Subcutaneous abdominal adipose tissue (tissue), 5 donors: Measurements from ENCODE around the gene SULT1A1.
"Not testable (repeated sequence)": the region's sequence is repeated elsewhere in the genome, so short reads cannot be mapped to it uniquely, and the experiment has no call there.

Experiments used
- H3K27ac ChIP-seq: one replicate; pipeline ENCODE4 v1.7.0; 2013; ENCODE audit warnings: low read depth, mild to moderate bottlenecking, inconsistent platforms, low read length, moderate library complexity
- H3K27me3 ChIP-seq, 5 donors: one replicate each; pipeline ENCODE4 v1.7.0; 2013; ENCODE audit warnings: low read length in 5 of 5, inconsistent platforms in 1 of 5; ENCODE audit not compliant: control insufficient read depth in 5 of 5, insufficient read depth in 4 of 5
- H3K36me3 ChIP-seq, 5 donors: one replicate each; pipeline ENCODE4 v1.7.0; 2013; ENCODE audit warnings: low read length in 5 of 5; ENCODE audit not compliant: control insufficient read depth in 5 of 5, insufficient read depth in 5 of 5
- H3K4me1 ChIP-seq, 5 donors: one replicate each; pipeline ENCODE4 v1.7.0; 2013; ENCODE audit warnings: low read length in 5 of 5, mild to moderate bottlenecking in 3 of 5, moderate library complexity in 1 of 5; ENCODE audit not compliant: control insufficient read depth in 5 of 5, insufficient read depth in 5 of 5
- H3K4me3 ChIP-seq, 5 donors: one replicate each; pipeline ENCODE4 v1.7.0; 2013; ENCODE audit warnings: low read length in 5 of 5, low read depth in 1 of 5
- H3K9ac ChIP-seq, 5 donors: one replicate each; pipeline ENCODE4 v1.7.0; 2013; ENCODE audit warnings: low read length in 5 of 5, mild to moderate bottlenecking in 4 of 5, moderate library complexity in 3 of 5
- H3K9me3 ChIP-seq, 5 donors: one replicate each; pipeline ENCODE4 v1.7.0; 2013; ENCODE audit warnings: low read length in 5 of 5; ENCODE audit not compliant: control insufficient read depth in 5 of 5
- donor health status: healthy.
- donor health status: healthy.
- donor health status: healthy.
- donor health status: healthy.
- donor health status: healthy.

The SULT1A1 gene

GRCh38 chr16:28620316-28620715, 10.5 kb upstream of the SULT1A1 start:
- not testable (repeated sequence) for H3K9ac ChIP-seq, H3K9me3 ChIP-seq, H3K27me3 ChIP-seq, H3K27ac ChIP-seq, H3K4me3 ChIP-seq, H3K36me3 ChIP-seq
- H3K4me1 ChIP-seq, result peaks cover 0 to 16% (median 8%) of the 10 kb centered on the region in 5 donors

GRCh38 chr16:28617874-28618273, 8.0 kb upstream of the SULT1A1 start:
- H3K36me3 ChIP-seq, result no peaks in the 10 kb centered on the region

GRCh38 chr16:28616636-28617035, 6.8 kb upstream of the SULT1A1 start:
- Histone ChIP-seq H3K9me3 (no peaks in the 10 kb centered on the region), H3K9ac (no peak overlapping the region), H3K4me3 (no peak overlapping the region), H3K36me3 (no peaks in the 10 kb centered on the region), H3K4me1 (no peaks in the 10 kb centered on the region), H3K27ac (no peak overlapping the region), H3K27me3 (no peaks in the 10 kb centered on the region)

More at GRCh38 chr16:28617874-28618273, 8.0 kb upstream of the SULT1A1 start:
- no peak overlapping the region for H3K4me3 ChIP-seq
- H3K27me3 ChIP-seq, result no peaks in the 10 kb centered on the region
- H3K9me3 ChIP-seq, result no peaks in the 10 kb centered on the region
- peaks cover 0 to 10% (median 3%) of the 10 kb centered on the region in 5 donors for H3K4me1 ChIP-seq
- no peak overlapping the region for H3K27ac ChIP-seq
- no peak overlapping the region for H3K9ac ChIP-seq

GRCh38 chr16:28616224-28616577, 6.4 kb upstream of the SULT1A1 start:
- not testable (repeated sequence) for H3K9me3 ChIP-seq

GRCh38 chr16:28615486-28616223, 5.8 kb upstream of the SULT1A1 start:
- H3K9ac ChIP-seq, H3K27ac ChIP-seq, H3K36me3 ChIP-seq, H3K4me3 ChIP-seq, H3K27me3 ChIP-seq, H3K4me1 ChIP-seq, H3K9me3 ChIP-seq: not testable (repeated sequence)

More at GRCh38 chr16:28616224-28616577, 6.4 kb upstream of the SULT1A1 start:
- not testable (repeated sequence) for H3K27me3 ChIP-seq, H3K36me3 ChIP-seq, H3K9ac ChIP-seq, H3K27ac ChIP-seq, H3K4me1 ChIP-seq, H3K4me3 ChIP-seq

- H3K4me3 ChIP-seq, H3K27me3 ChIP-seq, H3K27ac ChIP-seq, H3K9ac ChIP-seq, H3K9me3 ChIP-seq, H3K36me3 ChIP-seq: not testable (repeated sequence)
- H3K4me1 ChIP-seq, result peaks cover 4 to 14% (median 10%) of the 10 kb centered on the region in 5 donors
These were observed 4.7 kb upstream of the SULT1A1 start for GRCh38 chr16:28614561-28614960.

- not testable (repeated sequence) for H3K9me3 ChIP-seq, H3K27me3 ChIP-seq, H3K27ac ChIP-seq, H3K36me3 ChIP-seq, H3K4me3 ChIP-seq, H3K9ac ChIP-seq
- peaks cover 7 to 20% (median 17%) of the 10 kb centered on the region in 5 donors for H3K4me1 ChIP-seq
These were observed 4.1 kb upstream of the SULT1A1 start for GRCh38 chr16:28613912-28614311.

- H3K36me3 ChIP-seq, H3K27me3 ChIP-seq, H3K27ac ChIP-seq, H3K9me3 ChIP-seq, H3K9ac ChIP-seq, H3K4me3 ChIP-seq: not testable (repeated sequence)
- H3K4me1 ChIP-seq, result peaks cover 7 to 24% (median 18%) of the 10 kb centered on the region in 5 donors
These were observed 2.8 kb upstream of the SULT1A1 start for GRCh38 chr16:28612359-28613280.

- H3K36me3 ChIP-seq, result peaks cover 0 to 12% (median 4%) of the 10 kb centered on the region in 5 donors
- H3K27ac ChIP-seq, result no peak overlapping the region
- peaks cover 7 to 24% (median 18%) of the 10 kb centered on the region in 5 donors for H3K4me1 ChIP-seq
- peak overlapping the region in 1 of 5 donors; percentile 16 for H3K4me3 ChIP-seq
- peak overlapping the region in 1 of 5 donors; percentile 22 for H3K9ac ChIP-seq
- no peaks in the 10 kb centered on the region for H3K27me3 ChIP-seq
- no peaks in the 10 kb centered on the region for H3K9me3 ChIP-seq
These were observed 849 bp upstream of the SULT1A1 start for GRCh38 chr16:28610595-28611191.
